Muscle of leg (tissue), 11 donors: Measurements from ENCODE around the gene MRPL10. TPM values are rescaled to one million over a fixed set of nuclear protein-coding genes. Genes with fewer than 3 reads are reported as not detected.

ENCODE experiments used
- DNase-seq: peaks from one replicate; pipeline ENCODE4 v3.0.0; 2013
- H3K27ac ChIP-seq: one replicate; pipeline ENCODE4 v1.5.1; 2013; ENCODE audit warnings: mild to moderate bottlenecking, low read length, control low read depth
- H3K27me3 ChIP-seq: one replicate; pipeline ENCODE4 v1.6.1; 2013; ENCODE audit warnings: low read length; ENCODE audit not compliant: control insufficient read depth, insufficient read depth
- H3K36me3 ChIP-seq: one replicate; pipeline ENCODE4 v1.6.1; 2013; ENCODE audit warnings: low read length; ENCODE audit not compliant: control insufficient read depth, insufficient read depth
- H3K4me1 ChIP-seq: one replicate; pipeline ENCODE4 v1.6.1; 2013; ENCODE audit warnings: low read length; ENCODE audit not compliant: control insufficient read depth, insufficient read depth
- H3K4me3 ChIP-seq: one replicate; pipeline ENCODE4 v1.5.1; 2013; ENCODE audit warnings: low read length, control low read depth
- H3K9me3 ChIP-seq: replicated peaks from 2 replicates; pipeline ENCODE4 v1.6.1; 2013; ENCODE audit warnings: low read depth, low read length; ENCODE audit not compliant: control insufficient read depth
- WGBS: methylation state at CpG from one replicate; pipeline ENCODE4 v1.1.5; 2013; ENCODE audit warnings: missing lambda C conversion rate; ENCODE audit not compliant: insufficient coverage; 5-methylcytosine and 5-hydroxymethylcytosine counted together
- polyA plus RNA-seq, 8 donors: library from polyadenylated mRNA; unstranded; fragments of 120-200 nt; gene quantifications; one replicate each; pipeline versions ENCODE4 v1.2.1 to v1.2.3, GENCODE V29; 2013; ENCODE audit warnings: inconsistent platforms in 1 of 8, low replicate concordance in 1 of 8; ENCODE audit not compliant: insufficient read length in 8 of 8, insufficient read depth in 1 of 8
- total RNA-seq: library from RNA; stranded (reverse); fragments of 120-200 nt; gene quantifications from one replicate; pipeline ENCODE4 v1.2.4, GENCODE V29; 2013

The MRPL10 gene
- total and polyA plus RNA-seq, 9 donors: 37.5 to 62.9 (median 54.3) TPM

- 38% methylated on average over 4 of the region's 4 CpGs for WGBS
- H3K4me3 ChIP-seq: no peak overlapping the region
- no peaks in the 10 kb centered on the region for H3K9me3 ChIP-seq
- no peak overlapping the region for H3K27ac ChIP-seq
- DNase-seq: no peak
- peaks cover 86% of the 10 kb centered on the region for H3K27me3 ChIP-seq
- H3K4me1 ChIP-seq: peaks cover 12% of the 10 kb centered on the region
- H3K36me3 ChIP-seq: no peaks in the 10 kb centered on the region
These were observed 42.1 kb upstream of the MRPL10 start for GRCh38 chr17:47873200-47874090.

GRCh38 chr17:47872651-47873161, 41.4 kb upstream of the MRPL10 start:
- Histone ChIP-seq H3K4me3 (no peak overlapping the region), H3K27me3 (peaks cover 86% of the 10 kb centered on the region), H3K36me3 (no peaks in the 10 kb centered on the region), H3K4me1 (peaks cover 12% of the 10 kb centered on the region), H3K9me3 (no peaks in the 10 kb centered on the region), H3K27ac (no peak overlapping the region)
- WGBS: 7% methylated on average over 7 of the region's 15 CpGs
- peak; percentile 38 for DNase-seq

DNA sequence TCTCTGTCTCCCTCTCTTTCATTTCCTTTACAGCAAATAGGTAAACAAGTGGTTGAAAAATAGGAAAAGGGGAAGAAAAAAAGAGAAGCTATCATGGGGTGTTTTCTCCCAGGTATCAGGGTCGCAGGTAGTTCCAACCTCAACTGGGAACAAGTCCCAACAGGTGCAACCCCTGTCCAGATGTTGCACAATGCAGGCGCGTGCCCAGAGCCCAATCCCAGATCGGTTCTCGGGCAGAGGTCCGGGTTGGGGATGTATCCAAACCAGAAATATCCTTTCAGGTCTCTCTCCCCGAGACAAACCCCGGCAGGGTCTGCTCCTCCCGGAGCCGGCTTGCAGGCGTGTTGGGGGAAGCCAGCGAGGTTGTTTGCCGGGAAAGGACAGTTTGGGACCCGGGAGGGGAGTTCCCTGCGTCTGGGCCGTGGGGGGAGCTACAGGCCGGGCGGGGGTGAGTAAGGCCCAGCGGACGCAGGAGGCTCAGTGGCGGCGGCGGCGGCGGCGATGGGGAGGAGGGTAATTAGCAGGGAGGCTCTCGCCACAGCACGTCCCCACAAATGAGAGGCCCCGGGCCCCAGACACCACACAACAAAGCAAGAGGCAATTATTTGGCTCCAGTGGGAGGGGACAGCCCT, 40.8 kb upstream of the MRPL10 start:
- H3K27ac ChIP-seq: no peak overlapping the region
- peaks cover 12% of the 10 kb centered on the region for H3K4me1 ChIP-seq
- DNase-seq: no peak
- H3K4me3 ChIP-seq: no peak overlapping the region
- no peaks in the 10 kb centered on the region for H3K36me3 ChIP-seq
- H3K9me3 ChIP-seq: no peaks in the 10 kb centered on the region
- WGBS: 3% methylated on average over 22 of the region's 29 CpGs
- H3K27me3 ChIP-seq: peaks cover 85% of the 10 kb centered on the region

DNA sequence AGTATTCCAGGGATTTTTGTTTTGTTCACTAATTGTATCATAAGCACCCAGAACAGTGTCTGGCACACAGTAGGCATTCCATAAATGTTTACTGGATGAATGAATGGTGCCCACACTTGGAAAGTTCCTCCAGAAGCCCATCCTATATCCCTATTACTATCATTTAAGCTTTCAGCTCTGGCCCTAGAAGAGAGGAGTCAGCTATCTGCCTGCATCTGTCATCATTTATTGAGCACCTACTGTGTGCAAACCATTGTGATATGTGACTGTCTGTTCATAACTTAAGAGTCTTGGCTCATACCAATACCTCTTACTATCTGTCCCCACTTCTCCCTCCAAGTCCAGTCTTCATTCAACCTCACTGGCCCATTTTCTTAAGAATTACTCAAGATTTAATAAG, 39.7 kb upstream of the MRPL10 start:
- Histone ChIP-seq H3K4me1 (peaks cover 12% of the 10 kb centered on the region), H3K36me3 (no peaks in the 10 kb centered on the region), H3K27me3 (peaks cover 92% of the 10 kb centered on the region), H3K4me3 (no peak overlapping the region), H3K9me3 (no peaks in the 10 kb centered on the region), H3K27ac (no peak overlapping the region)
- no peak for DNase-seq

- H3K9me3 ChIP-seq: no peaks in the 10 kb centered on the region
- no CpG with 5 or more reads among the region's 1 CpG for WGBS
- H3K4me3 ChIP-seq: no peak overlapping the region
- no peaks in the 10 kb centered on the region for H3K36me3 ChIP-seq
- no peak for DNase-seq
- H3K27me3 ChIP-seq: peaks cover 89% of the 10 kb centered on the region
- peaks cover 12% of the 10 kb centered on the region for H3K4me1 ChIP-seq
- H3K27ac ChIP-seq: no peak overlapping the region
These were observed 38.7 kb upstream of the MRPL10 start for GRCh38 chr17:47870056-47870455.

DNA sequence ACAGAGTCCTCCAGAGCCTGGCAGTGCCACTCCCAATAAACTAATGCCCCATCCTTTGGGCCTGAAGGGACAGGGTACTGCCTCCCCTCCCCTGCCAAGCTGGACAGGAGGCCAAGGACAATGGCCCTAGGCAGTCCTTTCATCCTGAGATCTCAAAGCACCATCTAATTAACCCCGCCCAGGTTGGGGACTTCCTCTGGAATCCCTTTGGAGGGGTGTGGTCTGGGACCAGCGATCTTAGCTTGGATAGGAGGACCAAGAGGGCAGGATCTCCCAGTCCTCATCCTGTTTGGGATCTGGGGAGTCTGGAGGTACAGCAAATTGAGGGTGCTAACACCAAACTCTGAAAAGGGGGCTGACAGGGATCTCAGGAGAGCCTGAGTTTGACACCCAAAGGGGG, 37.8 kb upstream of the MRPL10 start:
- H3K9me3 ChIP-seq: no peaks in the 10 kb centered on the region
- 17% methylated on average over 1 of the region's 2 CpGs for WGBS
- no peak for DNase-seq
- no peak overlapping the region for H3K4me3 ChIP-seq
- H3K36me3 ChIP-seq: no peaks in the 10 kb centered on the region
- H3K4me1 ChIP-seq: peaks cover 12% of the 10 kb centered on the region
- peaks cover 84% of the 10 kb centered on the region for H3K27me3 ChIP-seq
- no peak overlapping the region for H3K27ac ChIP-seq

GRCh38 chr17:47867813-47868533, 36.6 kb upstream of the MRPL10 start:
- WGBS: 76% methylated on average over 8 of the region's 11 CpGs
- peaks cover 75% of the 10 kb centered on the region for H3K27me3 ChIP-seq

GRCh38 chr17:47866941-47867340, 35.6 kb upstream of the MRPL10 start:
- DNase-seq: no peak
- Histone ChIP-seq H3K27me3 (peaks cover 67% of the 10 kb centered on the region), H3K4me1 (no peaks in the 10 kb centered on the region), H3K27ac (no peak overlapping the region), H3K9me3 (no peaks in the 10 kb centered on the region), H3K36me3 (no peaks in the 10 kb centered on the region), H3K4me3 (no peak overlapping the region)
- 40% methylated on average over 20 of the region's 20 CpGs for WGBS

More at GRCh38 chr17:47867813-47868533, 36.6 kb upstream of the MRPL10 start:
- Histone ChIP-seq H3K4me1 (peaks cover 8% of the 10 kb centered on the region), H3K4me3 (no peak overlapping the region), H3K36me3 (no peaks in the 10 kb centered on the region), H3K27ac (no peak overlapping the region), H3K9me3 (no peaks in the 10 kb centered on the region)
- no peak for DNase-seq

DNA sequence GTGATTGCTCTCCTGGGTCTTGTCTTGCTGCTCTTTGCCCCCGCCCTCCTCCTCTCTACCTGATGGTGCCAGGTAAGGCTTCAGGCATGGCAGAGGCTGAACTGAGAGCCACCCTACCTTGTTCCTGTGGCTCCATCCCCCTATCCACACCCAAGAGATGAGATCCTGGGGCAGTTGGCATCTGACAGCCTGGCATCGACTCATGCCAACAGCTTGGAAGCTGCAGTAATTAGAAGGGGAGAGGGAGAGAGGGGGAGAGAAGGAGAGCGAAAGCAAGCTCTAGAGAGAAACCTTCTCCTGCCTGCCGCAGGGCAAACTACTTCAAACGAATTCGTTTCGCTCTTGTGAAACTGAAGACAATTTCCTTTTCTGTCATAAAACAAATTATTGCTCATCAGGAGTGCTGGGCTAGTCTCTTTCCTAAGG, 33.5 kb upstream of the MRPL10 start:
- 71% methylated on average over 1 of the region's 7 CpGs for WGBS
- DNase-seq: no peak
- Histone ChIP-seq H3K9me3 (no peaks in the 10 kb centered on the region), H3K27me3 (peaks cover 59% of the 10 kb centered on the region), H3K4me1 (no peaks in the 10 kb centered on the region), H3K27ac (no peak overlapping the region), H3K4me3 (no peak overlapping the region), H3K36me3 (no peaks in the 10 kb centered on the region)
